Posterior cingulate gyrus (tissue), 11 donors: ENCODE measurements around the gene EID3.
"Not testable (repeated sequence)": the region's sequence is repeated elsewhere in the genome, so short reads cannot be mapped to it uniquely, and the experiment has no call there.

ENCODE experiments used
- DNase-seq, 10 donors: peaks; one replicate each; pipeline versions ENCODE4 v3.0.0 to v3.0.0-alpha.2; 2020 to 2021; ENCODE audit warnings: mixed read lengths in 3 of 10
- intact Hi-C: fragments of 100-400 bp; cut with DNase I; formaldehyde crosslinking; loops from one replicate; pipeline ENCODE4 v1.15.1; 2023

Gene EID3

DNA sequence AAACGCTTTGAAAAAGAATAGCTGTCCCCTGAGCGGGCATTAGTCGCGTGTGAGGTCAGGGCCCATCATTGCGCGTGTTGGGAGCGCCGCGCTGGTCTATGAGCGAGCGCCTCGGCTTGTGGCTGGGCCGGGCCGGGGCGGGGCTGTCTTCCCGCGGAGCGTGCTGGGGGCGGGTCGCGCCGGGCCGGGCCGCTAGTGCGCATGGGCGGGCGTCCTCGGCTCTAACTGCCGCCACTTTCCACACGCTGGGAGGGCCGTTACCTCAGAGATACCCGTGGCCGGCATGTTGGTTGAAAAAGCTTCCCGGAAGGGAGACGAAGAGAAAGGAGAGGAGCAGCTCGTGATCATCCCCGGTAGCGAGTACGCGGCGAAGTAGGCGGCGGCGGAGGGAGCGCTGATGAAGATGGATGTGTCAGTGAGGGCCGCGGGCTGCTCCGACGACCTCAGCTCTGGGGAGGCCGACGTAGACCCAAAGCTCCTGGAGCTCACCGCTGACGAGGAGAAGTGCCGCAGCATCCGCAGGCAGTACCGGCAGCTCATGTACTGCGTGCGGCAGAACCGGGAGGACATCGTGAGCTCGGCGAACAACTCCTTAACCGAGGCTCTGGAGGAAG is at the start of gene EID3:
Gene EID3, plus strand, starts transcription at position 202 of the 614 bp plus-strand sequence. Its CDS starts 196 bp downstream, at position 398.
- intact Hi-C loops, result loop anchor here (2.0 kb wide), 1 partner anchor 15 kb away; no protein-coding TSS in a partner anchor
- DNase-seq, result peak; percentile 83 to 98 (median 90)

DNA sequence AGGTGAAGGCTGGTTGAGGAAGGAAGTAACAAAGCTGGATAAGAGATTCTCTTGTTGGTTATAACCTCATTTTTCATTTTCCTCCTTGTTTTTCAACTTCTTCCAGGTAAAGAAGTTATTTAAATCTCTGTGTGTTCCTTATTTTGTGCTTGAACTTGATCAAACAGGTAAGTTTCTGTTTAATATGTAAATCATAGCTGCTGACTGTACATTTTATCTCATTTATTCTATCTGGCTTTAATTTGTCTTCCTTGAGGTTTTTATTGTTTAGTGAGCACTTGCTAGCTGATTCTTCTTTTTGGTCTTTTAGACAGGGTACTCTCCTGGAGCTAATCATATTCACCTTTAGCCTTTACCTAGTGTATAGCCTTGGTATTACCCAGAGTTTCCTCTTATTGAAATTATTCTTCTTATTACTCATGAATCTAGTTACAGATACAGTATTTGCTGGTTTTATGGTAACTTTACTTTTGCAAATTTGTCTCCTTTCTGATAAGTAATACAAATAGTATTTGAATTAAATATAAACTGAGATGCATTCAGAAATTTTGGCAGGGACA is 45.5 kb upstream of the EID3 start:
- intact Hi-C loops, result no loop called here
- DNase-seq, result no peak

DNA sequence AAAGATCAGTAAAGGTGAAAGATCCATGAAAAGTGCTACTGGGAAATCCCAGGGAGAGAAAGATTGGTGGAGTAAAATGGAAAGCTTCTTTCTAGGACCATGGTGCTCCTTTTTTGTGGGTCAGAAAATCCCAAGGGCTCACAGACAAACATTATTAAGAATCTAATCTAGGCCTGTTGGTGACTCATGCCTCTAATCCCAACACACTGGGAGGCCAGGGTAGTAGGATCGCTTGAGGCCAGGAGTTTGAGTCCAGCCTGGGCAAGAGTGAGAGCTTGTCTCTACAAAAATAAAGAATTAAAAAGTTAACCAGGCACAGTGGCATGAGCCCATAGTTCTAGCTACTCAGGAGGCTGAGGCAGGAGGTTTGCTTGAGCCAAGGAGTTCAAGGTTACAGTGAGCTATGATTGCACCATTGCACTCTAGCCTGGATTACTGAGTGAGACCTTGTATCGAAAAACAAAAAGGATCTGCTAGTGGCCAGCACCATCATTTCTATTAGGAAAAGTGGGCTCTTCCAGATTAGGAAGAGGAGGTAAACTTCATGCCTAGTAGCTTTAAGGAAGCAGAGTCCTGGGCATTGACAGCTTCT is 45.0 kb upstream of the EID3 start:
- DNase-seq, result no peak
- intact Hi-C loops, result no loop called here

DNA sequence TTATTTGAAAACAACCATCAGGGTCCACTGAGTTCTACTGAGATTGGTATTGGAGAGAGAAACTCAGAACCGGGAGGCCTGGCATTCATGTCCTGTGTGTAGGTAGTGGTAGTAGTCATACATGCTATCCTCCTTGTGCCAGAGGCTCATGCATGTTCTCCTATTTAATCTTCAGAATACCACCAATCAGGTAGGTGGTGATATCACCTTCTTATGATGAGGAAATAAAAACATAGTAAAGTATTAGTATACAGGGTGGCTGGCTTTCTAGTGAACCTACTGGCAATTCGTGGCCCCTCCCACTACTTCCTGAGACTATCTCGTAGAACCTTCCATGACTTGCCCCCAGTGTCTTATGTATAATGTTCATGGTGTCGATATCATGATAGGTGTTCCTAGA is 40.5 kb upstream of the EID3 start:
- peak in 1 of 10 donors; percentile 9 for DNase-seq
- intact Hi-C loops, result no loop called here

DNA sequence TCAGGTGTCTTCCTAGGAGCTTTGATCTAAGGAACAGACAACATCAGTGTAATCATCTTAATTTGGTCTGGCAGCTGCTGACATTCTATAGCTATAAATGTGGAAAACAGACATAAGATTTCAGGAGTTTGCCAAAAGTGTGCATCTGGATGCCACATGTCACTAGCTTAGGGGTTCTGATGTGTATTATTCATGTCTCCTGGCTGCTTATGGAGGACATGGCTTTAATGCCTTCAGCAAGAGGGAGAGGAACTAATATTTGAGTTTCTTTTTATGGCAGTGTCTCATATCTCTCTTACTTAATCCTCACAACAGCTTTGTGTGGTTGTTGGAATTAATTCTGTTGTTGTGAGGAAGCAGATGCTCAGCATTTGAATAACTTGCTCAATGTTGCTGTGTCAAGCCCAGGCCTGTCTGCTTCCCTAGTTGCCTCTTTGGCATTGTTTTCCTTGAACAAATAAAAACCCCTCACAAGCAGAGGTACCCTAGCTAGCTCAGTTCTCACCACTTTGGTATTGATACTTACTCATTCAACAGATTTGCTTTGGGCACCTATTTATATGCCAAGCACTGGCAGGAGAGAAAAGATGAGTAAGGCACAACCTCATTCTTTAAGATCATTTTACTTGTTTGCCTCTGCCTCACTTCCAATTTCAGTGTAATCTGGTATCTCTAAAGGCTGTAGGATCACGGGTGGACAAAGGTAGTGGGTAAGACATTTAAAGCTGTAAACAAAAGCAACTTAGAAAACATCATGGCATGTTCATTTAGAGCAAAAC is 39.8 kb upstream of the EID3 start:
- intact Hi-C loops, result no loop called here
- DNase-seq, result no peak

DNA sequence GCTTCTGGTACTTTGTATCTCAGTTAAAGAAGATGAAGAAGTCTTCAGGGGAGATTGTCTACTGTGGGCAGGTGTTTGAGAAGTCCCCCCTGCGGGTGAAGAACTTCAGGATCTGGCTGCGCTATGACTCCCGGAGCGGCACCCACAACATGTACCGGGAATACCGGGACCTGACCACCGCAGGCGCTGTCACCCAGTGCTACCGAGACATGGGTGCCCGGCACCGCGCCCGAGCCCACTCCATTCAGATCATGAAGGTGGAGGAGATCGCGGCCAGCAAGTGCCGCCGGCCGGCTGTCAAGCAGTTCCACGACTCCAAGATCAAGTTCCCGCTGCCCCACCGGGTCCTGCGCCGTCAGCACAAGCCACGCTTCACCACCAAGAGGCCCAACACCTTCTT is 38.1 kb upstream of the EID3 start:
- peak in 1 of 10 donors; percentile 59 for DNase-seq
- intact Hi-C loops, result not testable (repeated sequence)

DNA sequence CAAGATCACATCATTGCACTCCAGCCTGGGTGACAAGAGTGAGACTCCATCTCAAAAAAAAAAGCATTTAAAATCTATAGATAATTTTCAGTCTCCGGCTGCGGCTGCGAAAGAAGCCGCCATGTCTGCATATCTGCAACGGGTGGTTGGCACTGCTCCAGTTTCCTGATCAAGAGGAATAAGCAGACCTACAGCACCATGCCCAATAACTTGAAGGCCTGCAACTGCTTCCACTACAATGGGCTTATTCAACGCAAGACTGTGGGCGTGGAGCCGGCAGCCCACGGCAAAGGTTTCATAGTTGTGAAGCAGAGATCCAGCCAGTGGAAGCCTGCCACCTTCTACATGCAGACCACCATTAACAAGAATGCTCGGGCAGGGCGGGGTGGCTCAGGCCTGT is 30.6 kb upstream of the EID3 start:
- intact Hi-C loops, result no loop called here
- no peak for DNase-seq

DNA sequence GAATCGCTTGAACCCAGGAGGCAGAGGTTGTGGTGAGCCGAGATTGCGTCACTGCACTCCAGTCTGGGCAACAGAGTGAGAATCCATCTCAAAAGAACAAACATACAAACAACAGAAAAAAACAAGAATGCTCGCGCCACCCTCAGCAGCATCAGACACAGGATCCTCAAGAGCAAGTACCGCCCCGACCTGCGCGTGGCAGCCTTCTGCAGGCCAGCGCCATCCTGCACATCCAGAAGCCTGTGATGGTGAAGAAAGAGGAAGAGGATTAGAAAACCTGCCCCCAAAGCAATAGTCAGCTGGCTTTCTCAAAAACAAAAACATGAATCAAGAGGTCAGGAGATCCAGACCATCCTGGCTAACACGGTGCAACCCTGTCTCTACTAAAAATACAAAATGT is 30.0 kb upstream of the EID3 start:
- DNase-seq, result no peak
- intact Hi-C loops, result no loop called here

DNA sequence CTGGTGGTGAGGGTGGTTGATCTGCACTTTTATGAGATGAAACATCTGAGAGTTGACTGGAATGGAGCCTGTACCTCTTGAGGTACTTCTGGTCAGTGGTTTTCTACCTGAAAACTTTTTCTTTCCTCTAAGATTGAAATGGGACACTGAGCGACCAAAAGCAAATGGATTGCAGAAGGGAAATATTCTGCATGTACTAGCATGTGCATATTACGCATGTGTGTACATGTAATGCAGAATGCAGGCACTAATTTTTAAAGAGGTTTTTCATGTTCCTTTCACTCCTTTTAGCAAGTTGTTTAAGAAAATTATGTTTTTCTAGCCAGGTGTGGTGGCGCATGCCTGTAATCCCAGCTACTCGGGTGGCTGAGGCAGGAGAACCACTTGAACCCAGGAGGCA is 28.7 kb upstream of the EID3 start:
- DNase-seq, result no peak
- intact Hi-C loops, result no loop called here

DNA sequence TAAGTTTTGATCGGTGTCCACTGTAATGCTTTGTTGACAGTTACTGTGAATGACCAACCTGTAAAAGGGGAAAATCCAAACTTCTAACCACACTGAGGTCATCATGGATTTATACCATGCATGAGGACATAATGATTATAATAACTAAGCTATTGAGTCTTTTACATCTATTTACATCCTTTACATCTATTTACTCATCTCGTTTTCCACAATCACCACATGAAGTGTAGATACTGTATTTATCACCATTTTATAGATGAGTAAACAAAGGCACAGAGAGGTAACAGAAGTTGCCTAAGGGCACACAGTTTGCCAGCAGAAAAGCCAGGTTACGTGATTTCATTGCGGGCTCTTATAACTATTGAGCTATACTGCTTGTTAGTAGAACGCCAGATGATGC is 27.9 kb upstream of the EID3 start:
- no peak for DNase-seq
- intact Hi-C loops, result no loop called here

DNA sequence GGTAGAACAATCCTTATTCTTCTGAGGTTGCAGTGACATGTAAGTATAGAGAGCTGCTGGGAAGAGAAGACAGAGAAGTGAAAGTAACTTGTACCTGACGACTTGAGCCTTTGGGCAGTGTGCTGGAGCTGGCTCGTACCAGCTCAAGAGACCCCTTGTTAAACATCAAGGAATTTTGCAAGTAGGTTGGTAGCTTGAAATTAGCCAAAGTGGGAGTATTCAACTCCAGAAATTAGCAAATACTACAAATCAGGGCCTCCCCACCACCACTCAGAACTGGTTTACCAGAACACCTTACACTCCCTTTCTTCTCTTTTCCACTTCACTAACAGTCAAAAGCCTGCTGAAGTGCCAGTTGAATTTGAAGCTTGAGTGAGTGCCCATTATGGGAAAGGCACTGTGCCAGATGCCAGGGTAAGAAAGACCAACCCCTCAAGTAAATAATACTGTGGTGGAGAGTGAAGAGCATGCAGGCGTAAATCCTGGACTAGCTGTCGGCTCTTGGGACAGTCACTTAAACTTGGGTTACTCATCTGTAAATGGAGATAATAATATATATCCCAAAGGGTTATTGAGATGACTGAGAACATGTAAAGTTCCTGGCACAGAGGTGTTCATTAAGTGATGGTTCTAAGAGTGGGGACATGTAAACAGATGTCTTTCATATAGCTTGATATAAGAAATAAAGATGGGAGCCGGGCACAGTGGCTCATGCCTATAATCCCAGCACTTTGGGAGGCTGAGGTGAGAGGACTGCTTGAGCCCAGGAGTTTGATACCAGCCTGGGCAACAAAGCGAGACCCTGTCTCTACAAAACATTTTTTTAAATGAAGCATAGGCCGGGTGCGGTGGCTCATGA is 27.0 kb upstream of the EID3 start:
- no peak for DNase-seq
- intact Hi-C loops, result no loop called here

DNA sequence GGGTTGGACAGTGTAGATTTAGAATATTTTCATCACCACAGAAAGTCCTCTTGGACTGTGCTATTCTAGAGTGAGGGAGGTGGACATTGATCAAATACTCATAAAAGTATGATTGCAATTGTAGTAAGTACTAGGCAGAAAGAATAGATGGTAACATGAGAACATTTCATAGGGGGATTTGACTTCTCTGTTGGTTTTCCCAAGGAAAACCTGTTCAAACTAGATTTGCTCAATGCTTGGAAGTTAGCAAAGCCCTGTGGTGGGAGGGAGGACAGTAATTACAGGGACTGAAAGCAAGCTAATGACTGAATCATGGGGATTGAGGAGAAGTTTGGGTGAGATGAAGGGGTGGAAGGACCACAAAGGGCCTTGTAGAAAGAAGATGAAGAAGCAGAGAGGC is 24.4 kb upstream of the EID3 start:
- intact Hi-C loops, result no loop called here
- no peak for DNase-seq

DNA sequence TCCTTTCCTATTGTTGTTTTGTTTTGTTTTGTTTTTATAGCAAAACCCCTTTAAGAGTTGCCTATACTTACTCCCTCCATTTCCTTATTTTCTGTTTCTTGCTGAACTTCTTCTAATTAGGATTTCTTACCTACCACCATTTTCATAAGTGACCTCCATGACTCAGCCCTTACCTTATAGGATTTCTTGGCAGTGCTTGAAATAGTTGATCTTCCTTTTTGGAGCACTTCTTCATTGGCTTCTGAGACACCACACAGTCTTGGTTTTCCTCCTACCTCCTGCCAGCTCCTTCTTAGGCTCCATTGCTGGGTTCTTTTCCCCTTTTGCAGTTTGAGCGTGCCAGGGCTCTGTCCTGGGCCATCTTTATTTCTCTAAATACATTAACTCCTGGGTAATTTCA is 23.4 kb upstream of the EID3 start:
- intact Hi-C loops, result no loop called here
- no peak for DNase-seq

DNA sequence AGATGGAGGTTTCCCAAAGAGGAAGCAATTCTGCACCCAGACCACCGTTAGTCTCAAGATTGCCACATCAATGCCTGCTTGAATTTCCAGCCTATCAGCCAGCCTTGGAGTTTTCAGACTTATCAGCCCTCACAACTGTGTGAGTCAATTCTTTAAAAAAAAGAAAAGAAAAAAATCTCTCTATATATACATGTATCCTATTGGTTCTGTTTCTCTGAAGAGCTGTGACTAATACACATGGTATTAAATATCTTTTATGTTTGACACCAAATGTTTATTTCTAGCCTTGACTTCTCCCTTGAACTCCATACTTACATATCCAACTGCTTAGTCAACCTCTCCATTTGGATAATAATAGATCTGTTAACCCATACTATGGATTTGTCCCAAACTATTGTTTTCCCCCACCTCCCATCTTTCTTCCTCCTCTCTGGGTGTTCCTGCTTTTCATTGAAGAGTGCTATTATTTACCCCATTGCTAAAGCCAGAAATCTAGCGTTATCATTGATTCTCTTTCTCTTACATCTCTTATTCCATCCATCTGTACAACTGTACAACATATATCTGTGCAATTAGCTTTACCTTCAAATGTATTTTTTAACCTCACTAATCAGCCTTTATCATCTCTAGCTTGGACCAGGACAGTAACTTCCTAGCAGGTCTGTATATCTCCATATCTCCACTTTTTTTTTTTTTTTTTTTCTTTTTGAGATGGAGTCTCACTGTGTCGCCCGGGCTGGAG is 22.7 kb upstream of the EID3 start:
- intact Hi-C loops, result no loop called here
- DNase-seq, result no peak

DNA sequence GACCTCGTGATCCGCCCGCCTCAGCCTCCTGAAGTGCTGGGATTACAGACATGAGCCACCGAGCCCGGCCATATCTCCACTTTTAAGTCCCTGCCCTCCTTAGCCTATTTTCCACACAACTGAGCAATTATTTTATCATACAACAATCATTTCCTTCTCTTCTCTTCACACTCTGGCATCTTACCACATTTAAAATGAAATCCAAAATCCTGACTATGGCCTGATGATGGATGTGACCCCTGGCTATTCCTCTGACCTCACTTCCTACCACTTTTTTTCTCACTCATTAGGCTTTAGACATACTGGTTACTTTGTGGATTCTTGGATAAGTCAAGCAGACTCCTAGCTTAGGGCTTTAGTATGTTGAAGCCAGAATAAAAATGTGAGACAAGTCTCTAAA is 21.9 kb upstream of the EID3 start:
- no peak for DNase-seq
- intact Hi-C loops, result no loop called here

DNA sequence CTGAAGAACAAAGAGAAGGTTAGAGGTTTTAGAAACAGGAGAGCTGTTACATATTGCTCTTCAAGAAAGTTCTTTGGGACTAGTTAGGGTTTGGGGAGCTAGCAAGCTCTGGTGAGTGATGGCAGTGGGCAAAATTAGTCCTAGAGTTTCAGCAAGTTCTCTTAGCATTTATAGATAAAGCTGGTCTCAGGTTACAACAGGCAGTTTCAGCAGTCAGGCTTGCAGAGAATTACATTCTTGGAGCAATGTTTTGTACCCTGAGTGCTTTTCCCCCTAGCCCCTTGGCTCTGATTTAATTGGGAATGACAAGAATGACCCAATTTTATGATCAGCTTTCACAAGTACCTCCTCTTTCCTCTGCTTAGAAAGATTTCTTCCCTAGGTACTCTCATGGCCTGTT is 21.4 kb upstream of the EID3 start:
- intact Hi-C loops, result no loop called here
- no peak for DNase-seq

DNA sequence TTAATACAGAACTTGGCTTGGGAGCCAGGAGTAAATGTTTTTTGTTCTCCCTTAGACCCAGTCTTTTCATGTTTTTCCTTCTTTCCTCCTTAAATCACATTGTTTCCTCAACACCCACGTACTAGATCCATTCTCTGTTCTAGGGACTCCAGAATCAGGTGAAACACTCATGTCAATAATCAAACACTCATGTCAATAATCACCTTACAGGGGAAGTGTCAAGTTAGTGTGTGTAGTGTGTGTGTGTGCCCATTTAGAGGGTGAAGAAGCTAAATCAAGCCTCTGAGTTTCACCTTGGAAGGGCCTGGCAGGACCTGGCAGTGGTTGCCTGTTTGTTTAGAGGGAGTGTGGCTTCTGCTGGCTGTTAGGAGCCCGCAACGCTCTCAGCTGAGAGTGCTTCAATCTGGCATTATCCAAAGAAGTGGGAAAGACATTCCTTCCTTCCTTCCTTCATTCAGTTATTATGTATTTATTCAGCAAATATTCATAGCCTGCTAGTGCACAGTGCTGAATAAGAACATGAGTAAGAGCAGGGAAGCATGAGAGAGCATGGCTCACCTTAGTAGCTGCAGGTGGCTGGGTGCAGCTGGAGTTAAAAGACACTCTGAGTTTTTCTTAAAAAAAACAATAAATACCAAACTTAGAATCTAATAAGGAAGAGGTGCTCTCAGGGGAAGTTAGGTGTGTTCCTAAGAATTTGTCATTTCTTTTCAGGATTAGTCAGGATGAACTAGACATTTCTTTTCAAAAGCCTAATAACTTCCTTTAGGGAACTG is 17.6 kb upstream of the EID3 start:
- intact Hi-C loops, result loop anchor here (2.0 to 5.0 kb wide), 2 partner anchors 69 to 149 kb away; partner anchors contain the start of gene NFYB
- DNase-seq, result no peak

DNA sequence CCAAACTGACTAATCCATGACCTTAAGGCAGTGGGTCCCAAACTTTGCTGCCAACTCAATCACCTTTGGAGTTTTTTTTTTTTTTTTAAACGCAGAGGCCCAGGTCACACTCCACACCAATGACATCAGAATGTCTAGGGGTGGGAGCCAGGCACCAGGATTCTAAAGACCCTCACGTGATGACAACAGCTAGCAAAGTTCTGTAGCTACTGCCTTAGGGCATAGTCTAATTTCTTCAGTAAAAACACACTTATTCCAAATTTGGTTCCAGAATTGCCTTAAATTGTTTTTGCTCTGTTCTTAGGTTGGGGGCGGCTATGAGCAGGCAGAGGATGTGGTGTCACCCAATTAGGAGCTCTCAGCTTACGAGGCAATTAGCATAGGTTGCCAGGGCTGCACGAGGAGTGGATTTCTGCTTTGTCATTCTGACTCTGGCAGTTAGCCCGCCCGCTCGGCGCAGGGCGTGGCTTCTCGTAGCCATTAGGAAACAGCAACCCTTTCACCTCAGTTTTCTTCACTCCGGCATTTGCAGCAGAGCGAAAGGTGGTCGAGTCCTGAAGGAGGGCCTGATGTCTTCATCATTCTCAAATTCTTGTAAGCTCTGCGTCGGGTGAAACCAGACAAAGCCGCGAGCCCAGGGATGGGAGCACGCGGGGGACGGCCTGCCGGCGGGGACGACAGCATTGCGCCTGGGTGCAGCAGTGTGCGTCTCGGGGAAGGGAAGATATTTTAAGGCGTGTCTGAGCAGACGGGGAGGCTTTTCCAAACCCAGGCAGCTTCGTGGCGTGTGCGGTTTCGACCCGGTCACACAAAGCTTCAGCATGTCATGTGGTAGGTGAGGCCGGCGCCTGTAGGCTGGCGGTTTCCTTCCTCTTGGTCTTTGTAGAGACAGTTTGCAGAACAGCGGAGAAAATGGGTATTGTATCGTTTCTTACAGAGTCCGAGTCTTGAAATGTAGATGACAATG is 16.7 kb upstream of the EID3 start:
- DNase-seq, result peak; percentile 78 to 97 (median 86)
- intact Hi-C loops, result loop anchor here (2.0 to 5.0 kb wide), 2 partner anchors 70 to 149 kb away; partner anchors contain the start of gene NFYB
